C4-2B (cell line): ENCODE measurements around the gene MINDY4.

ENCODE experiments used
- ZFX ChIP-seq: fragments of 450-650 bp; IDR thresholded peaks from 2 replicates; pipeline ENCODE4 v1.6.1; 2017
- TF ChIP-seq, protein P1 (sequence below): fragments of 450-650 bp; conservative IDR thresholded peaks from 2 replicates; pipeline ENCODE4 v1.5.1; 2017; ENCODE audit warnings: mild to moderate bottlenecking

DNA sequence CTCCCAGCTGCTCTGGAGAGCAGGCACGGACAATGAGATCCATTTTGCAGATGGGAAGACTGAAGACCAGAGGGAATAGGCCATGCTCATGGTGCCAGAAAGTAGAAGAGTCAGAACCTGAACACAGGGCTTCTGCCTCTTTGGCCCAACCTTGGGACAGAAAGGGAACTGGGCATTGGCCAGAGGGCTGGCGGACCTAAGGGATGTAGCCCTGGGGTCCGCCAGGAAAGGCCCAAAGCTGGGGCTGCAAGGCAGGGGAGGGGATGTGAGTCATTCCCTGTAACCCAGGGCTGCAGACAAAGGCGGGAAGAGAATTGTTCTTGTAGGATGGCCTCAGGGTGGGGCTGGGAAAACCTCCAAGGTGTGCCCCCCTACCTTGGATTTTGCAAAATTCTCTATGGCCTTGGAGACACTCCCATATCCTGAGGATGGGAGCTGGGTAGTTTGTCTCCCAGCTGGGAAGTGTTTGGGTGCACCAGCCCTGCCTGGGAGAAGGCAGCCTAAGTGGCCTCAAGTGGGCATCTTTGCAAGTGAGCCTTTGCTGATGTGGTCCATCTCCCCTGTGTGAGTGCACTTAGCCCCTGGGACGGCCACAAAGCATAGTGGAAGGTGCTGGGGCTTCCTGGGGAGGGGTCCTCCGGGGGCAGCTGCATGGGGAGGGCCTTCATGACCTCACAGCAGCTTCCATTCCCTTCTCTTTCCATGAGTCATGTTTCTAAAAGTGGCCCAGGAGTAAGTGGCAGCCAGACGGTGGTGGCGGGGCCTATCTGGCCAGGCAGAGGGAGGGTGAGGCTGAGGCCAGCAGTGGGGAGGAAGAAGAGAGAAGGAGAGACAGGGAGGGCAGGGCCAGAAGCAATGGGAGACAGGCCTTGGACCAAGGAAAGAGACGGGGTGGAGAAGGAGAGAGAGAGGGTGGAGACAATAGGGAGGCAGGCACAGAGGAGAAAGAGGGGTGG lies 149.6 kb downstream of the MINDY4 start:
- TF ChIP-seq, protein P1, sequence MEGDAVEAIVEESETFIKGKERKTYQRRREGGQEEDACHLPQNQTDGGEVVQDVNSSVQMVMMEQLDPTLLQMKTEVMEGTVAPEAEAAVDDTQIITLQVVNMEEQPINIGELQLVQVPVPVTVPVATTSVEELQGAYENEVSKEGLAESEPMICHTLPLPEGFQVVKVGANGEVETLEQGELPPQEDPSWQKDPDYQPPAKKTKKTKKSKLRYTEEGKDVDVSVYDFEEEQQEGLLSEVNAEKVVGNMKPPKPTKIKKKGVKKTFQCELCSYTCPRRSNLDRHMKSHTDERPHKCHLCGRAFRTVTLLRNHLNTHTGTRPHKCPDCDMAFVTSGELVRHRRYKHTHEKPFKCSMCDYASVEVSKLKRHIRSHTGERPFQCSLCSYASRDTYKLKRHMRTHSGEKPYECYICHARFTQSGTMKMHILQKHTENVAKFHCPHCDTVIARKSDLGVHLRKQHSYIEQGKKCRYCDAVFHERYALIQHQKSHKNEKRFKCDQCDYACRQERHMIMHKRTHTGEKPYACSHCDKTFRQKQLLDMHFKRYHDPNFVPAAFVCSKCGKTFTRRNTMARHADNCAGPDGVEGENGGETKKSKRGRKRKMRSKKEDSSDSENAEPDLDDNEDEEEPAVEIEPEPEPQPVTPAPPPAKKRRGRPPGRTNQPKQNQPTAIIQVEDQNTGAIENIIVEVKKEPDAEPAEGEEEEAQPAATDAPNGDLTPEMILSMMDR, result no peak
- TF ChIP-seq ZFX, result no peak
